ENCODE results near the gene EPS15.
"Not testable (repeated sequence)": the region's sequence is repeated elsewhere in the genome, so short reads cannot be mapped to it uniquely, and the experiment has no call there.

Gene EPS15

GRCh38 chr1:51542158-51542953 is 23.3 kb upstream of the EPS15 start:
- no peak for DNase-seq

- DNase-seq: no peak
These were observed 22.4 kb upstream of the EPS15 start for GRCh38 chr1:51541313-51542050.

- DNase-seq: no peak
These were observed 18.5 kb upstream of the EPS15 start for GRCh38 chr1:51537568-51537967.

GRCh38 chr1:51535006-51535592 is 16.0 kb upstream of the EPS15 start:
- DNase-seq: peak; percentile 58

- DNase-seq: peak; percentile 50
These were observed 15.4 kb upstream of the EPS15 start for GRCh38 chr1:51534447-51534846.

GRCh38 chr1:51532853-51533252 is 13.8 kb upstream of the EPS15 start:
- no peak for DNase-seq

GRCh38 chr1:51530447-51530846 is 11.4 kb upstream of the EPS15 start:
- DNase-seq: not testable (repeated sequence)

- DNase-seq: no peak
These were observed 8.1 kb upstream of the EPS15 start for GRCh38 chr1:51527144-51527543.

GRCh38 chr1:51526248-51526647 is 7.2 kb upstream of the EPS15 start:
- DNase-seq: no peak

GRCh38 chr1:51525295-51525694 is 6.2 kb upstream of the EPS15 start:
- no peak for DNase-seq

- no peak for DNase-seq
These were observed 5.8 kb upstream of the EPS15 start for GRCh38 chr1:51524817-51525216.

- no peak for DNase-seq
These were observed 4.9 kb upstream of the EPS15 start for GRCh38 chr1:51523931-51524330.

GRCh38 chr1:51520700-51521248 is 1.7 kb upstream of the EPS15 start:
- no peak for DNase-seq

- DNase-seq: no peak
These were observed 1.0 kb upstream of the EPS15 start for GRCh38 chr1:51519865-51520699.

- DNase-seq: peak; percentile 46
These were observed 449 bp downstream of the EPS15 start for GRCh38 chr1:51518586-51519047.

- DNase-seq: peak; percentile 70
These were observed 957 bp downstream of the EPS15 start for GRCh38 chr1:51518033-51518585.

GRCh38 chr1:51517361-51518032 is 1.6 kb downstream of the EPS15 start:
- DNase-seq: no peak

GRCh38 chr1:51516649-51517158 is 2.4 kb downstream of the EPS15 start:
- DNase-seq: no peak

- no peak for DNase-seq
These were observed 3.0 kb downstream of the EPS15 start for GRCh38 chr1:51515982-51516648.

- DNase-seq: no peak
These were observed 3.6 kb downstream of the EPS15 start for GRCh38 chr1:51515312-51515960.

Measured in activated CD4-positive, alpha-beta T cell treated with anti-CD3 and anti-CD28 coated beads, Interleukin-2, Interleukin-6, amounts not matched to agents 100 ng/mL and 50 ng/mL, durations not matched to agents 16 hours and 8 hours (primary cell).